ENCODE results near the gene GIMAP1.
"Not testable (repeated sequence)": the region's sequence is repeated elsewhere in the genome, so short reads cannot be mapped to it uniquely, and the experiment has no call there.

GIMAP1 gene

DNA sequence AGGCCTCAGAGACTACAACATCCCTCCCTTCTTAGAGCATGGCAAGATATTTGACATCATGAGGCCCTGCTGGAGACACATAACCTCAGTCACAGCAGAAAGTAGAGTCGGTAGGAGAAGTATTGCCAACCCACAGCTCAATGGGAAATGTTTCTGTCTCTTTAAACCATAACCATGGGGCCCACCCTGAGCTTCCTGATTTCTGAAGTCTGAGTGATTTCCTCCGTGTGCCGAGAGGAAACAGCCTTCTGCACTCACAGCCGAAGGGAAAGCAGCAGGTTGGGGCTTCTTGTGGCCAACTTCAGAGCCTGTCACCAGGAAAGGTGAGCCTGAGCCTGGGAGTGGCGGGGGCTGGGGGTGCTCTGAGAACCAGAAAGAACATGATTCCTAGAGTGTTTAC lies at the start of gene GIMAP1:
Gene GIMAP1, plus strand, starts transcription at position 246 of the 400 bp plus-strand sequence. CDS start 2,435 bp downstream, outside the sequence.
- no peak for DNase-seq (ENCODE audit: low read depth in 2 of 2, low spot score in 1 of 2)

DNA sequence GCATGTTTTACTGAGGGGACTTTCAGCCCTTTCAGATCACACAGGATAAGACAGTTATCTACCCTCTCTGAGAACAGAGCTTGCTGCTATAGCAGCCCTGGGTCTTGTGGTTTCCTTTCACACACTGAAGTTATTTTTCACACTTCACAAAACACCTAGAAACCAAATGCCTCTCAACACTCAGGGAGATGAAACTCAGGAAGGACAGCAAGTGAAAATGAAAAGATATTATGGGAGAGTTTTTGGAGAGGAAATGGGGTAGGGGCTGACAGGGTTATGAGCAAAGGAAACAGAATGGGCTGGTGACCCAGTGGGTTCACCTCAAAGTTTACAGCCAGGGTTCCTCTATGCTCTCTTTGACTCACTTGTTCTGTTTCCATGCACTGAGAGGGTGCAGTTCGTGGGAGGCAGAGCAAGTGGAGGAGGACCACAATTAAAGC lies 47.9 kb upstream of the GIMAP1 start:
- DNase-seq (ENCODE audit: low read depth in 2 of 2, low spot score in 1 of 2): peak; percentile 40 to 53

DNA sequence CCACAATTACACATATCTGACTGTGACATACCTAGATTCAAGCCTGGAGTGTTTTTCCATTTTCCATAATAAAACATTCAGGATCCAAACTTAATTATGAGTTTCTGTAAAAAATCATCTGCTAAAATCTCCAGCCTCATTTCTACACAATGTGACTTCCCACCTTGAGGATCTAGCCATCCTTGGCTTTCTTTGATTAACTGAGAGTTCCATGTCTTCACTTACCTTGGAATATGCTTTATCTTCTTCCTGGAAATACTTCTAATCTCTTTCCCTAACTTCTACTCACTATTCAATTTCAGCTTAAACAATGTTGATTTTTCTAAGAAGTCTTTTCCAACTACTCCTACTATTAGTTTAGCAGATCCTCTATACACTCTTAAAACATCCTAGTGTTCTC lies 47.4 kb upstream of the GIMAP1 start:
- no peak for DNase-seq (ENCODE audit: low read depth in 2 of 2, low spot score in 1 of 2)

DNA sequence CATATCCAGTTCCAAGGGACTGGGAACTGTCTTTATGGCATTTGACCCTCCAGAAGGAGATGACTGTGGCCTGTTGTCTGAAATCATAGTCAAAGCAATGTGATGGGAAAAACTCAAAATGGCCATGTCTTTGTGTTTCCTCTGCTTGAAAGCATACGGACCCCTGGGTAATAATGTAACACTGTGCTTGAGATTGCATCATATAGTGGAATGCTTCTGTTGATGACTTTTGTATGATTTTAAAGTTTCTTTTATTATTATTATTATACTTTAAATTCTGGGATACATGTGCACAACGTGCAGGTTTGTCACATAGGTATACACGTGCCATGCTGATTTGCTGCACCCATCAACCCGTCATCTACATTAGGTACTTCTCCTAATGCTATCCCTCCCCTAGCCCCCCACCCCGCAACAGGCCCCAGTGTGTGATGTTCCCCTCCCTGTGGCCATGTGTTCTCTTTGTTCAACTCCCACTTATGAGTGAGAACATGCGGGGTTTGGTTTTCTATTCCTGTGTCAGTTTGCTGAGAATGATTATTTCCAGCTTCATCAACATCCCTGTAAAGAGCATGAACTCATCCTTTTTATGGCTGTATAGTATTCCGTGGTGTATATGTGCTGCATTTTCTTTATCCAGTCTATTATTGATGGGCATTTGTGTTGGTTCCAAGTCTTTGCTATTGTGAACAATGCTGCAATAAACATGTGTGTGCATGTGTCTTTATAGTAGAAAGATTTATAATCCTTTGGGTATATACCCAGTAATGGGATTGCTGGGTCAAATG lies 44.4 kb upstream of the GIMAP1 start:
- not testable (repeated sequence) for DNase-seq (ENCODE audit: low read depth in 2 of 2, low spot score in 1 of 2)

DNA sequence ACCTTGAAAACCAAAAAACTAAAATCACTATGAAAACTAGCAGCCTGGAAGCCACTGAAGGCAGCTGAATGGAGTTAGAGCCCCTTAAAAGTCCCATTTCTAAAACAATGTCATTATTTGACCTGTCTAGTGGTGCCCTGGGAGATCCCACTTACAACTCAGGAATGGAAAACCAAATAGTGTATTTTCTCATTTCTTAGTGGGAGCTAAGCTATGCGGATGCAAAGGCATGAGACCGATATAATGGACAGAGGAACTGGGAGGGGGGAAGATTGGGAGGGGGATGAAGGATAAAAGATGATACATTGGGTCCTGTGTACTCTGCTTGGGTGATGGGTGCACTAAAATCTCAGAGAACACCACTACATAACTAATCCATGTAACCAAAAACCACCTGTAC lies 40.7 kb upstream of the GIMAP1 start:
- DNase-seq (ENCODE audit: low read depth in 2 of 2, low spot score in 1 of 2): no peak

DNA sequence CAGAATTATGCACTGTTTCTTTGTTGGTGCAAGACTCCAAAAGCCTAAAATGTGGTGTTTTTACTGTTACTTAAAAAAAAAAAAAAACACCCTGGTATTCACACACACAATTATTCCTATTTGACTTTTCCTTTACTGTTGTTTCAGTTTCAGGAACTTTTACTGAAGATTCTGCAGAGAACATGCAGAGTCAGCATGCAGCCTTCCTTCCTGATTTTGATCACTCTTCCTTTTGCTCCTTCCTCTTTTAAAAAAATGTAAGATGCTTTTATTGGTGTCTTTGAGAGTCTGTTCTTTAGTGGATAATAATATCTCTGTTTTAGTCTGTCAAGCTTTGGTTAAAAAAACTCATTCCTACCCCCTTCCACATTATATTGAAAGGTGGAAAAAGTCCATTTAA lies 40.1 kb upstream of the GIMAP1 start:
- not testable (repeated sequence) for DNase-seq (ENCODE audit: low read depth in 2 of 2, low spot score in 1 of 2)

DNA sequence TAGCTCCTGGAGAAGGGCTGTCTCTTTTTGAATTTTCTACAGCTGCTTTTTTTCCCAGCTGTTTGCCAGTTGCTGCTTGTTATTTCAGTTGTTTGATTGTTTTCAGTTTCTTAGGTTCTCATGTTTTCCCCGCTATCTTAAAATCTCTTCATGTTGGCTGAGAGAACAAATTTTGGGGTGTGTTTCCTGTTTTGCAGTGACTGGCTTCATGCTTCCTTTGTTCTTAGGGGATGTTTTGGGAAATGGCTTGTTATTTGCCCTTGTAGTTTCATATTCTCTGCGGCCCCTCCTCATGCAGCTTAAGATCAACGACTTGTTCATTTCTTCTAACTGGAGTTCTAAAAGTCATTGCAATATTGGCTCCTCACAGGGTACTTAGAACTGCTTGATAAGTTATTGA lies 39.6 kb upstream of the GIMAP1 start:
- DNase-seq (ENCODE audit: low read depth in 2 of 2, low spot score in 1 of 2): not testable (repeated sequence)

DNA sequence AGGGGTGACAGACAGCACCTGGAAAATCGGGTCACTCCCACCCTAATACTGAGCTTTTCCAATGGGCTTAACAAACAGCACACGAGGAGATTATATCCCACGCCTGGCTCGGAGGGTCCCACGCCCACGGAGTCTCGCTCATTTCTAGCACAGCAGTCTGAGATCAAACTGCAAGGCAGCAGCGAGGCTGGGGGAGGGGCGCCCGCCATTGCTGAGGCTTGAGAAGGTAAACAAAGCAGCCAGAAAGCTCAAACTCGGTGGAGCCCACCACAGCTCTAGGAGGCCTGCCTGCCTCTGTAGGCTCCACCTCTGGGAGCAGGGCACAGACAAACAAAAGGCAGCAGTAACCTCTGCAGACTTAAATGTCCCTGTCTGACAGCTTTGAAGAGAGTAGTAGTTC lies 37.8 kb upstream of the GIMAP1 start:
- DNase-seq (ENCODE audit: low read depth in 2 of 2, low spot score in 1 of 2): not testable (repeated sequence)

DNA sequence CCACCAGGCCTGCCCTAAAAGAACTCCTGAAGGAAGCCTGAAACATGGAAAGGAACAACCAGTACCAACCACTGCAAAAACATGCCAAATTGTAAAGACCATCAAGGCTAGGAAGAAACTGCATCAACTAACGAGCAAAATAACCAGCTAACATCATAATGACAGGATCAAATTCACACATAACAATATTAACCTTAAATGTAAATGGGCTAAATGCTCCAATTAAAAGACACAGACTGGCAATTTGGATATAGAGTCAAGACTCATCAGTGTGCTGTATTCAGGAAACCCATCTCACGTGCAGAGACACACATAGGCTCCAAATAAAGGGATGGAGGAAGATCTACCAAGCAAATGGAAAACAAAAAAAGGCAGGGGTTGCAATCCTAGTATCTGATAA lies 36.0 kb upstream of the GIMAP1 start:
- DNase-seq (ENCODE audit: low read depth in 2 of 2, low spot score in 1 of 2): not testable (repeated sequence)

DNA sequence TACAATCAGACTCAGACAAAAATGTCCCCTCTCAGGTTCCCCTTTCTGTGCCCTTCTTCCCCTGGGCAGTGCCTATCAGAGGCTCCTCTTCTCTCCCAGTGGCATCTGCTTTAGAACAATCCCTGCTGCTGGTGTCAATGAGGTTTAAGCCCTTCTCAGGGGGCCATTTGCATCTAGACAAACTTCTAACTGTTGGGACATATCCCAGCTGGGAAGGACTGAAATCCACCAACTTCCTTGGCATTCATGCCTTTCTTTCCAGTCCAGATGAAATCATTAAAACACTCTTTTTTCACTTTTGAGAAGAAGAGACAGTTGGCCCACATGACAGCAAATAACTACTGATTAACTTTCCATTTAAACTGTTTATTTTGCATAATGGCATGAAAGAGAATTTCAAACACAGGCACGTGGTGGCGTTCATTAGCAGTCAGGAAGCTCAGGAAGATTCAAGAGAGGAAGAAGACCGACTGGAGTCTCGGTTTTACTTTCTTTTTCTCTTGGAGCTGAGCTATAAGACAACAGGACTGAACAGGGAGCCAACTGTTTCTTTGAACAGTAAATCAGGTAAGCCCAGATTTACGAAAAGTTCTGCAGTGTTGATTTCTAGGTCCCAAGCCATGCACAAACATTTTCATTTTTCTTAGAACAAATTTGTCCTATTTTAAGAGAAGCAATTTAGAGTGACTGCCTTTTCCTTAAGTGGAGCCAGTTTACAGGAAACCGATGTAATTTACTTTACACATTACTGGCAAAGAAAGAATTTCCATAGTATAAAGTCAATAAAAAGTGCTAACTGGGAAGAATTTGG lies 31.0 kb upstream of the GIMAP1 start, which contains the start of gene GIMAP2:
Gene GIMAP2, plus strand, starts transcription at position 488 of the 811 bp plus-strand sequence. CDS start 1,354 bp downstream, outside the sequence.
- DNase-seq (ENCODE audit: low read depth in 2 of 2, low spot score in 1 of 2): no peak

DNA sequence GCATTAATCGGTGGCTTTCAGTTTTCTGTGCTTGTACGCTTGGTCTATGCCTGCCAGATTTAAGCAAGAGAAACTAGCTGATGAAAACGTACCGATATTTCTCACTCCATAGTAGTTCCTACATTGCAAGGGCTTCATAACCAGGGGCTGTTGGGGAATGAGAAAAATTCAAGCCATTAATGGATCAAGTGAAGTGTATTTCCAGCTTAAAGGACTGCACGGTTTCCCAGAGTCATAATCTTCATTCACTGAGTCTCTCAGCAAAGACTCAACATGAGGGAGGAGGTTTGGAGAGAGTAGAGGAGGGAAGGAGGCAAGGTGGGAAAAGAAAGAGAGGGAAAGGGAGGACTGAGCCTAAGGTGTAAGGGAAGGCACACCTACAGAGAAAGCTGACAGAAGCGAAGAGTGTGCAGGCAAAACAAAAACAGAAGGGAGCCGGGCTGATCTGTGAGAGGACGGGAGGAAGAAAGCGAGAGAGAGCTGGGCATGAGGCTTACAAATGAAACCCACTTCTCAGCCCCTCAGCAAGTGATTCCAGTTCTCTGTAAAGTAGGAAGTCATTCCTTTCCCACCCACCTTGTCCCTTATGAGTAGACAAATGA lies 30.3 kb upstream of the GIMAP1 start:
- no peak for DNase-seq (ENCODE audit: low read depth in 2 of 2, low spot score in 1 of 2)

DNA sequence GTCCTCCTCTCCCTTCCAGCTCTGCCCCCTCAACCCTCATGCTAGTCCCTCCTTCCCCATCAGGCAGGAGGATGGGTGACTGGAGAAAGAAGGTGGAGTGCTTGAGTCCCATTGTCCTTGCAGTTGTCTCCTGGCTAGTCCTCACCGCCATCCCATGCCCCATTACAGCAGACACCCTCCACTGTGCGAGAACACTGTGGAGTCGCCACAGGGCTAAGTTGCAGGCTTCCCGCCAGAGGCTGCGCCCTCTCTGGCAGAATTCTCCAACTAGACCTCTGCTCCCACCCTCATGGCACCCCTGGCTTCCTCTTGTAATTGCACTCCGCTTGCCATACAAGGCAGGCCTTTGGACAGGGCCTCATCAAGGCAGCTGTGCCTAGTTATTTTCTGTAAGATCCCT lies 27.8 kb upstream of the GIMAP1 start:
- no peak for DNase-seq (ENCODE audit: low read depth in 2 of 2, low spot score in 1 of 2)

DNA sequence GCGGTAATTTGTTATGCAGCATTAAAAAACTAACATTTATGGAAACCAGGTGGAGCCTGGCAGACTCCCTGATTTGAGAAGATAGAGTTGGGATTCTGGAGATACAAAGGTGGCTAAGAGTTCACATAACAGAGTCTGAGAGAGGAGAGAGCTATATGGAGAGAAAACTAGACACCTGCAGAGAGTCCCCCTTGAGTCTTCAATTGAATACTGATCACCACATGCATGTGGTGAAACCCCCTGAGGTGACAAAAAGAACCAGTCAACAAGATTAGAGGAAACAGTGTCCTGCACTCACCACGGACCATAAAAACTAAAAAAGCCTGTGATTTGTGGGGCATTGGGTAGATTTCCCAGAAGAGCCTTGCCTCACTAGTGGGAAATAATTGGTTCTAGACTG lies 20.8 kb upstream of the GIMAP1 start:
- no peak for DNase-seq (ENCODE audit: low read depth in 2 of 2, low spot score in 1 of 2)

DNA sequence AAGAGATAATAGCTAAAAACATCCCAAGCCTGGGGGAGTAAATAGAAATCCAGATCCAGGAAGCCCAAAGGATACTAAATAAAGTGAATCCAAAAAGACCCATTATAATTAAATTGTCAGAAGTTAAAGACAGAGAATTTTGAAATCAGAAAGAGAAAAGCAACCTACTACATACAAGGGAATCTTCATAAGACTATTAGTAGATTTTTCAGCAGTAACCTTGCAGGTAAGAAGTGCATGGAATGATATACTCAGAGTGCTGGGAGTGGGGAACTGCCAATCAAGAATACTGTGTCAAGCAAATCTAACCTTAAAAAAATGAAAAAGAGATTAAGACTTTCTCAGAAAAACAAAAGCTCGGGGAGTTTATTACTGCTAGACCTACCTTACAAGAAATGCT lies 13.2 kb upstream of the GIMAP1 start:
- no peak for DNase-seq (ENCODE audit: low read depth in 2 of 2, low spot score in 1 of 2)

DNA sequence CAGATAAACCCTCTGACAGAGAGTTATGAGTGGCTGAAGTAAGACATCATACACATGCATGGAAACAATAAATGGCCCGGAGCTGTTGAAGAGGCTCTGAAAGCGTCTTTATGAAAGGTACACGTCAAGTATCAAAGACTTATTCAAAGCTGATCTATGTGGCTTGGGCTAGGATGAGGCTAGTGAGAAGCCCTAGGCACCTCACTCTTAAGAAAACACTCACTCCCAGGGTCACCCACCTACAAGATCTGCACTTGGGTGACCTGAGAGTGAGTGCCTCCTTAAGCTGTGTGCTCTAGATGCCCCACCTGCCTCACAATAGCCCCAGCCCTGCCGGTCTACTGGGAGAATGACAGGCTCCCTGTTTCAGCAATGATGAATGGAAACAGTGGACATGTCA lies 1.1 kb upstream of the GIMAP1 start:
- DNase-seq (ENCODE audit: low read depth in 2 of 2, low spot score in 1 of 2): no peak

DNA sequence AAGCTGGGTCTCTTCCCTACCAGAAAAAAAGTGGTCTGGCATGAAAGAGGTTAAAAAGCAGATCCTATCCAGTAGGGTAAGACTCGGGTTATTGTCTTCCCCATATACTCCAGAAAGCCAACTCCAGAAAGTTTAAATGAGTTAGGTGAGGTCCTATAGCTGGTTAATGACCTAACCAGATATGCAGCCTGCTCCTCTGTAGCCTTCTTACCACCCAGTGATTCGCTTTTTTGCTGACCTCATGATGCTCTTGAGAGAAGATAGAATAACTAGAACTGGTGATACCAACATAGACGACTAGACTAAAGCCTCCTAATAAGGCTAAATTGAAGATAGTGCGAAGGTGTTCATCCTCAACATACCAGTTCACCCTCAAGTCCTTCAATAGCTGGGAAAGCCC lies 675 bp upstream of the GIMAP1 start:
- DNase-seq (ENCODE audit: low read depth in 2 of 2, low spot score in 1 of 2): no peak

DNA sequence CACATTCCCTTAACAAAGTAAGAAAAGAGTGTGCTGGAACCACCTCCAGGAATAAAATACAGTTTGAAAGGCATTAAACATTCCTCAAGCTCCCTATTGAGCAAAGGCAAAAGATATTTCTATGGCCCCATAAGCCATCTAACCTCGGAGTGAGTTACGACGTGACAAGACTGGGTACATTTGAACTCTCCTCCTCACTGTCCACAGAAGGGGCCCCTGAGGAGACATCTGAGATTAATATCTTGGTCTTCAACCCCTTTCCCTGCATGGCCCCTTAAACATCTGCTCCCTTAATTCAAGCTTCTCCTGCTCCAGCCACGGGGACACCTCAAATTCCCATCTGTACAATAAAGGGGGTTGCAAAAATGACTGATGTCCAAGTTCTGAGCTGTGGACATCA lies 526 bp downstream of the GIMAP1 start:
- no peak for DNase-seq (ENCODE audit: low read depth in 2 of 2, low spot score in 1 of 2)

DNA sequence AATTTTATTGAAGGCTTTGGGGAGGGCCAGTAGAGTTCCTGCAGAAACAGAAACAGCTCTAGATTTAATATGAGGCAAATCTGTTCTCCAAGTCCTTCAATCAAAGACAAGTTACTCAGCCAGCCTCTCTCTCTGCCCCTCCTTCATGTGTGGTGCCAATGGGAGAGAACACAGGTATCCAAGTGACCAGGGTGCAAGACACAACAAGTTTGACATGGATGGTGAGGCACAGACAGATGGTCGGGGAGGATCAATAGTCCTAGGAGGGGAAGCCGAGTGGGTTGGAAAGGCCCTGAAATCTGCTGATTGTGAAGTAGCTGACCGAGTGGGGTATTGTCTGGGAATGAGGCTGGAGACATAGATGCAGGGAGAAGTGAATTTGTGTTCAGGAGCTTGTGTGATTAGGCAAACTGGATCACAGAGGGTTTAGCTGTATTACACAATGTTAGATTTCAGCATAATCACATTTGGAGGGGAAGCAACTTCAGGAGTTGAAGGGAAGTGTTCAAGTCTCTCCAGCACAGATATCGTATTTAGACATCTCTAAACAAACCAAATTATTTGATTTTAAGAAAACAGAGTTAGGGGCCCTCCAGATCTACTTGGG lies 1.5 kb downstream of the GIMAP1 start:
- no peak for DNase-seq (ENCODE audit: low read depth in 2 of 2, low spot score in 1 of 2)

DNA sequence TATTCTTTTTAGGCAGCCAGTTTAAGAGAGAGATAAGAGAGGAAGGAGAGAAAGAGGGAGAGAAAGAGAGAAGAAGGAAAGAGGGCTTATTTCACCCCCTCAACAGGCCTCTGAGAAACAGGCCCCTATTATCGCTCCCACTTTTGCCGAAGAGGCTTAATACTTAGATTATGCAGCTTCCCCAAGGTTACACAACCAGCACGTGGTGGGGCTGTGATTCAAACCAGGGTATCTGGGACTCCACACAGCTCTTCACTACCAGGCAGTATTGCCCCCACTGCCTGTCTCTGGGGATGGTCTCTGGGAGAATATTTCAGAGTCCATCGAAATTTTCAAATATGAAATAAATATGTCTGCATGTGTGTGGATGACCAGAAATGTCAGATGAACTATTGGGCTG lies 3.0 kb downstream of the GIMAP1 start:
- no peak for DNase-seq (ENCODE audit: low read depth in 2 of 2, low spot score in 1 of 2)

DNA sequence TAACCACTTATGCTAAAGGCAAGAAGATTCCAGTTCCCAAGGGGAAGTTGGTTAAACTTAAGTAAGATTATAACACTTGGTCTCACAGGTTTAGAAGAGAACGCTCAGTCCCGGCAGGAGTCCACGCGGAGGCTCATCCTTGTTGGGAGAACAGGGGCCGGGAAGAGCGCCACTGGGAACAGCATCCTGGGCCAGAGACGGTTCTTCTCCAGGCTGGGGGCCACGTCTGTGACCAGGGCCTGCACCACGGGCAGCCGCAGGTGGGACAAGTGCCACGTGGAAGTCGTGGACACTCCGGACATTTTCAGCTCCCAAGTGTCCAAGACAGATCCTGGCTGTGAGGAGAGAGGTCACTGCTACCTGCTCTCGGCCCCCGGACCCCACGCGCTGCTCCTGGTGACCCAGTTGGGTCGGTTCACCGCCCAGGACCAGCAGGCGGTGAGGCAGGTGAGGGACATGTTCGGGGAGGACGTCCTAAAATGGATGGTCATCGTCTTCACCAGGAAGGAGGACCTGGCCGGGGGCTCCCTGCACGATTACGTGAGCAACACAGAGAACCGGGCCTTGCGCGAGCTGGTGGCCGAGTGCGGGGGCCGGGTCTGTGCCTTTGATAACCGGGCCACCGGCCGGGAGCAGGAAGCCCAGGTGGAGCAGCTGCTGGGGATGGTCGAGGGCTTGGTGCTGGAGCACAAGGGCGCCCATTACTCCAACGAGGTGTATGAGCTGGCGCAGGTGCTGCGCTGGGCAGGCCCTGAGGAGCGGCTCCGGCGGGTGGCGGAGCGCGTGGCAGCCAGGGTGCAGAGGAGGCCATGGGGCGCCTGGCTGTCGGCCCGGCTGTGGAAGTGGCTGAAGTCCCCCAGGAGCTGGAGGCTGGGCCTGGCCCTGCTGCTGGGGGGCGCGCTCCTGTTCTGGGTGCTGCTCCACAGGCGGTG lies 3.8 kb downstream of the GIMAP1 start:
- no peak for DNase-seq (ENCODE audit: low read depth in 2 of 2, low spot score in 1 of 2)

Data from stimulated activated CD8-positive, alpha-beta memory T cell treated with anti-CD3 and anti-CD28 coated beads, Interleukin-4, amount 100 ng/mL, for 4 hours (primary cell).